ENCODE data around the gene RYR1. TPM values are rescaled to one million over a fixed set of nuclear protein-coding genes. Genes with fewer than 3 reads are reported as not detected.
A peak's percentile ranks its signal among the peaks of the same experiment; 100 is the strongest.

The RYR1 gene
- 0.12 TPM in 1 of 2 replicates, not detected in the other for total RNA-seq

GRCh38 chr19:38433268-38433733 lies at the start of gene RYR1:
Gene RYR1, plus strand, starts transcription at chr19:38433691. Its CDS starts 139 bp downstream, at chr19:38433830.
- DNase-seq (ENCODE audit: low read depth) = no peak

GRCh38 chr19:38383743-38384142 lies 49.7 kb upstream of the RYR1 start:
- H3K4me3 ChIP-seq (ENCODE audit: low read depth, low read length) = no peak overlapping the region
- no peak for TF ChIP-seq CTCF (conservative IDR thresholded peaks at IDR 0.05; ENCODE audit: low read depth, low read length)
- no peak for DNase-seq (ENCODE audit: low read depth)

More at GRCh38 chr19:38433268-38433733, at the start of gene RYR1:
- no peak for TF ChIP-seq CTCF (conservative IDR thresholded peaks at IDR 0.05; ENCODE audit: low read depth, low read length)
- H3K4me3 ChIP-seq (ENCODE audit: low read depth, low read length) = no peak within 1 kb of the TSS

GRCh38 chr19:38384209-38385027 lies 49.1 kb upstream of the RYR1 start:
- DNase-seq (ENCODE audit: low read depth) = no peak
- no peak overlapping the region for H3K4me3 ChIP-seq (ENCODE audit: low read depth, low read length)
- TF ChIP-seq CTCF (conservative IDR thresholded peaks at IDR 0.05; ENCODE audit: low read depth, low read length) = peak; percentile 30

GRCh38 chr19:38385057-38385803 lies 48.3 kb upstream of the RYR1 start:
- DNase-seq (ENCODE audit: low read depth) = no peak
- TF ChIP-seq CTCF (conservative IDR thresholded peaks at IDR 0.05; ENCODE audit: low read depth, low read length) = no peak
- H3K4me3 ChIP-seq (ENCODE audit: low read depth, low read length) = no peak overlapping the region

GRCh38 chr19:38385804-38386257 lies 47.7 kb upstream of the RYR1 start:
- no peak for TF ChIP-seq CTCF (conservative IDR thresholded peaks at IDR 0.05; ENCODE audit: low read depth, low read length)
- DNase-seq (ENCODE audit: low read depth) = no peak
- no peak overlapping the region for H3K4me3 ChIP-seq (ENCODE audit: low read depth, low read length)

DNA sequence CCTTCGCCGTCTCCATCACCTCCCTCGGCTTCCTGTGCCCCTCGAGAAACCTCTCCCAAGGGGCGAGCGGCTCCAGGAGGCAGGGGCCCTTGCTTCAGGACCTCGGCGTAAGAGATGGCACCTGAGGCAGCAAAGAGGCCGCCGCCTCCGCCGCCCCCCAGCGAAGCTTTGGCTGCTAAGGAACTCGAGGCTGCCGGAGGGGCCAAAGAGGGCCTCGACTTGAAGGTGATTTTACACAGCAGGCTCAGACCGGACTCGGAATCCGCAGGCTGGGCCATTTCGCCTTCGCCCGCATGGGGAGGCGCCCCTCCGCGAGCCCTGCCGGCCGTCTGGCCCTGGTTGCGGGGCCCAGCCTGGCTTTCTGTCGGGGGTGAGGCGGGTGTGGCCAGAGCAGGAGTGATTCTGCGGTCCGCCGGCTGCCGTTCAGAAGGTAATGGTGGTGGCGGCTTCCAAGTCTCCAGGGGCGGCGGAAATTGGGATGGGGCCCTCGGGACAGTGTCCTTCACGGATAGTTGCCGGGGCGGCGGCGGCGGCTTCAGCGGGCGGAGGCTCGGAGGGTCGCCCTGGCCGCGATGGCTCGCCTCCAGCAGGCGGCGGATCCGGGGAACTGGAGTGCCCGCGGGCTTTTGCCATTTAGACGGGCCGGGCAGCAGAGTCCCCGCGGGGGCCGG lies 47.1 kb upstream of the RYR1 start:
- H3K4me3 ChIP-seq (ENCODE audit: low read depth, low read length) = no peak overlapping the region
- DNase-seq (ENCODE audit: low read depth) = no peak
- TF ChIP-seq CTCF (conservative IDR thresholded peaks at IDR 0.05; ENCODE audit: low read depth, low read length) = no peak

Measured in epithelial cell of proximal tubule (primary cell).